Measurements from ENCODE around the gene TLX2. TPM values are rescaled to one million over a fixed set of nuclear protein-coding genes. Genes with fewer than 3 reads are reported as not detected.

Gene TLX2
- total and polyA plus RNA-seq, 8 donors: 0.08 TPM; not detected in 6

GRCh38 chr2:74503506-74504475, 10.5 kb upstream of the TLX2 start:
- Histone ChIP-seq H3K4me1 (peaks cover 31 to 73% of the 10 kb centered on the region in 2 donors), H3K4me3 (peak overlapping the region; percentile 54 to 79), H3K27ac (peak overlapping the region; percentile 87 to 88), H3K9me3 (no peaks in the 10 kb centered on the region), H3K27me3 (peaks cover 18 to 57% of the 10 kb centered on the region in 2 donors), H3K36me3 (peaks cover 0 to 18% of the 10 kb centered on the region in 2 donors)
- no peak for DNase-seq
- TF ChIP-seq, protein P1, sequence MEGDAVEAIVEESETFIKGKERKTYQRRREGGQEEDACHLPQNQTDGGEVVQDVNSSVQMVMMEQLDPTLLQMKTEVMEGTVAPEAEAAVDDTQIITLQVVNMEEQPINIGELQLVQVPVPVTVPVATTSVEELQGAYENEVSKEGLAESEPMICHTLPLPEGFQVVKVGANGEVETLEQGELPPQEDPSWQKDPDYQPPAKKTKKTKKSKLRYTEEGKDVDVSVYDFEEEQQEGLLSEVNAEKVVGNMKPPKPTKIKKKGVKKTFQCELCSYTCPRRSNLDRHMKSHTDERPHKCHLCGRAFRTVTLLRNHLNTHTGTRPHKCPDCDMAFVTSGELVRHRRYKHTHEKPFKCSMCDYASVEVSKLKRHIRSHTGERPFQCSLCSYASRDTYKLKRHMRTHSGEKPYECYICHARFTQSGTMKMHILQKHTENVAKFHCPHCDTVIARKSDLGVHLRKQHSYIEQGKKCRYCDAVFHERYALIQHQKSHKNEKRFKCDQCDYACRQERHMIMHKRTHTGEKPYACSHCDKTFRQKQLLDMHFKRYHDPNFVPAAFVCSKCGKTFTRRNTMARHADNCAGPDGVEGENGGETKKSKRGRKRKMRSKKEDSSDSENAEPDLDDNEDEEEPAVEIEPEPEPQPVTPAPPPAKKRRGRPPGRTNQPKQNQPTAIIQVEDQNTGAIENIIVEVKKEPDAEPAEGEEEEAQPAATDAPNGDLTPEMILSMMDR (IDR thresholded peaks at IDR 0.05): no peak
- ATAC-seq: no peak
- intact Hi-C loops (cut with DNase I): no loop called here

GRCh38 chr2:74504591-74504990, 9.7 kb upstream of the TLX2 start:
- Histone ChIP-seq H3K9me3 (no peaks in the 10 kb centered on the region), H3K27me3 (peaks cover 15 to 57% of the 10 kb centered on the region in 2 donors), H3K4me1 (peaks cover 25 to 65% of the 10 kb centered on the region in 2 donors), H3K36me3 (peaks cover 0 to 18% of the 10 kb centered on the region in 2 donors), H3K4me3 (peak overlapping the region in 1 of 2 donors; percentile 79), H3K27ac (no peak overlapping the region)
- ATAC-seq (no peak), DNase-seq (no peak)
- TF ChIP-seq, protein P1 (IDR thresholded peaks at IDR 0.05): no peak
- intact Hi-C loops (cut with DNase I): no loop called here

DNA sequence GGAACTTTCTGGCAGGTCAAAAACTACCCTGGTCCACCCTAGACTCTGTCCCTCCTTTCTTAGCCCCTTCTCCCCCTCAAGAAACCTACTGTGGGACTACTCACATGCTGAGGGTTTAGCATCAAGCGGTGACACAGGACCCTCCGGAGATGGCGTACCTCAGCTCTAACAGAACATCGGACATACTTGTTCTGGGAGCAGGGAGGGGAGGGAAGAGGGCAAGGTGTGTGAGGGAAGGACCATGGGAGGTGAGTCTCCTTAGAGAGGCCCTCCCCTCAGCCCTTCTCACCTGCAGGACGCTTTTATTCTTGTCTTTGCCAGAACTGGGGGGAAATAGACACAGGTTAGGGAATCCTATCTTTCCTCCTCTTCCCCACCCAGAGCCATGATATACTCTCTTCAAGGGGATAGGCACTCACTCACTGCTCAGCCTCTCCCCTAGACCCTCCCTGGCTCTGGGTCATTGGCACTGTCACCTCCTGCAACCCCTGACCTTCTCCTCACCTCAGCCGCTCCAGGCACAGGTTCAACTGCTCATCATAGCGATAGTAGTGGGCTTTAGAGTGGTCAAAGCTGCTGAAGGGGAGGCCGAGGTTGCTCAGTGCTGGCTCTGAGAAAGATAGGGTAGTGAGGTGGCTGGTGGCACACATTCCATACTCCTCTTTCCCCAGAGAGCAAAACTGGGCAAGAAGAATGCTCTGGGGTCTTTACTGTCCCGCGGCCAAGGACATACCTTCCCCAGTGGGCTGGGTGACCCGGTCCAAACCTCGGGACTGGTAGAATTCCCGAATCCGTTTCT, 8.6 kb upstream of the TLX2 start:
- ATAC-seq: no peak
- H3K4me1 ChIP-seq: peaks cover 24 to 62% of the 10 kb centered on the region in 2 donors
- peak overlapping the region in 1 of 2 donors; percentile 79 for H3K4me3 ChIP-seq
- peaks cover 19 to 57% of the 10 kb centered on the region in 2 donors for H3K27me3 ChIP-seq
- intact Hi-C loops (cut with DNase I): no loop called here
- H3K9me3 ChIP-seq: no peaks in the 10 kb centered on the region
- DNase-seq: no peak
- TF ChIP-seq, protein P1 (IDR thresholded peaks at IDR 0.05): no peak
- peaks cover 0 to 18% of the 10 kb centered on the region in 2 donors for H3K36me3 ChIP-seq
- H3K27ac ChIP-seq: peak overlapping the region in 1 of 2 donors; percentile 98

- peaks cover 34 to 57% of the 10 kb centered on the region in 2 donors for H3K27me3 ChIP-seq
- peak; percentile 91 for ATAC-seq
Measured at GRCh38 chr2:74507145-74507925, 6.9 kb upstream of the TLX2 start, which contains the start of gene PCGF1. Gene PCGF1, minus strand, starts transcription at chr2:74507695. Its CDS starts 27 bp downstream, at chr2:74507668.

More at GRCh38 chr2:74507145-74507925, 6.9 kb upstream of the TLX2 start, which contains the start of gene PCGF1:
- intact Hi-C loops (cut with DNase I): no loop called here
- no peaks in the 10 kb centered on the region for H3K9me3 ChIP-seq
- DNase-seq: peak; percentile 96 to 100 (median 99)
- H3K4me3 ChIP-seq: peak within 1 kb of the TSS; percentile 52 to 79
- peaks cover 0 to 18% of the 10 kb centered on the region in 2 donors for H3K36me3 ChIP-seq
- TF ChIP-seq, protein P1 (IDR thresholded peaks at IDR 0.05): peak in 1 of 2 donors; percentile 32
- peaks cover 24 to 52% of the 10 kb centered on the region in 2 donors for H3K4me1 ChIP-seq
- H3K27ac ChIP-seq: peak within 1 kb of the TSS; percentile 98

All from left lung (tissue), 10 donors.